Mesenchymal stem cell (in vitro differentiated cells and primary cell): ENCODE data around the gene FANCD2.

Experiments
- DNase-seq: peaks from one replicate; pipeline ENCODE4 v3.0.0-alpha.2; 2013
- H2AFZ ChIP-seq: one replicate; pipeline ENCODE4 v1.6.1; 2013; ENCODE audit warnings: low read depth, mild to moderate bottlenecking, control low read depth, inconsistent platforms, low read length, moderate library complexity
- H2AK5ac ChIP-seq: 2 replicates; pipeline ENCODE4 v1.6.1; 2013; ENCODE audit warnings: low read length, moderate library complexity, mild to moderate bottlenecking, inconsistent platforms; ENCODE audit not compliant: severe bottlenecking
- H2BK120ac ChIP-seq: one replicate; pipeline ENCODE4 v1.6.1; 2013; ENCODE audit warnings: low read depth, mild to moderate bottlenecking, inconsistent platforms, low read length, moderate library complexity
- H2BK12ac ChIP-seq, 2 experiments: one replicate each; pipeline ENCODE4 v1.6.1; 2013; ENCODE audit warnings: inconsistent platforms in 2 of 2, low read length in 2 of 2, mild to moderate bottlenecking in 2 of 2, moderate library complexity in 2 of 2, control low read depth in 1 of 2
- H2BK15ac ChIP-seq: one replicate; pipeline ENCODE4 v1.6.1; 2013; ENCODE audit warnings: mild to moderate bottlenecking, low read depth, inconsistent platforms; ENCODE audit not compliant: poor library complexity, severe bottlenecking
- H2BK5ac ChIP-seq: 2 replicates; pipeline ENCODE4 v1.6.1; 2013; ENCODE audit warnings: low read depth, mild to moderate bottlenecking, low read length, control low read depth, inconsistent platforms; ENCODE audit not compliant: poor library complexity, severe bottlenecking
- H3K14ac ChIP-seq, 2 experiments: one replicate each; pipeline ENCODE4 v1.6.1; 2013; ENCODE audit warnings: inconsistent platforms in 2 of 2, low read length in 2 of 2, control low read depth in 1 of 2, mild to moderate bottlenecking in 1 of 2, moderate library complexity in 1 of 2
- H3K18ac ChIP-seq, 2 experiments: one replicate each; pipeline ENCODE4 v1.6.1; 2013; ENCODE audit warnings: inconsistent platforms in 2 of 2, low read length in 2 of 2, control low read depth in 1 of 2, low read depth in 1 of 2, mild to moderate bottlenecking in 1 of 2
- H3K23ac ChIP-seq, 2 experiments: one replicate each; pipeline ENCODE4 v1.6.1; 2013; ENCODE audit warnings: inconsistent platforms in 2 of 2, low read length in 2 of 2, mild to moderate bottlenecking in 2 of 2, moderate library complexity in 2 of 2, control low read depth in 1 of 2
- H3K27ac ChIP-seq: 2 replicates; pipeline ENCODE4 v1.5.1; 2013; ENCODE audit warnings: mild to moderate bottlenecking, moderate library complexity, low read length, control low read depth, inconsistent platforms; ENCODE audit not compliant: poor library complexity, severe bottlenecking
- H3K27me3 ChIP-seq, 2 experiments: 2 replicates each; pipeline versions ENCODE4 v1.6.1 to v1.7.0; 2013; ENCODE audit warnings: low read length in 2 of 2, mild to moderate bottlenecking in 2 of 2, moderate library complexity in 2 of 2, control low read depth in 1 of 2, inconsistent platforms in 1 of 2; ENCODE audit not compliant: control insufficient read depth in 1 of 2, insufficient read depth in 1 of 2
- H3K36me3 ChIP-seq, 2 experiments: 2 replicates each; pipeline versions ENCODE4 v1.6.1 to v1.7.0; 2013; ENCODE audit warnings: low read length in 2 of 2, control low read depth in 1 of 2, inconsistent platforms in 1 of 2, low read depth in 1 of 2, mild to moderate bottlenecking in 1 of 2; ENCODE audit not compliant: insufficient read depth in 2 of 2, control insufficient read depth in 1 of 2
- H3K4ac ChIP-seq, 2 experiments: one replicate each; pipeline ENCODE4 v1.6.1; 2013; ENCODE audit warnings: inconsistent platforms in 2 of 2, low read length in 2 of 2, mild to moderate bottlenecking in 2 of 2, moderate library complexity in 2 of 2, control low read depth in 1 of 2, low read depth in 1 of 2
- H3K4me1 ChIP-seq: 2 replicates; pipeline ENCODE4 v1.6.1; 2013; ENCODE audit warnings: low read depth, low read length, control low read depth; ENCODE audit not compliant: control insufficient read depth, insufficient read depth
- H3K4me2 ChIP-seq: 2 replicates; pipeline ENCODE4 v1.6.1; 2013; ENCODE audit warnings: low read length, mild to moderate bottlenecking, inconsistent platforms; ENCODE audit not compliant: poor library complexity, severe bottlenecking
- H3K4me3 ChIP-seq, 2 experiments: 2 replicates each; pipeline versions ENCODE4 v1.5.1 to v1.7.0; 2013; ENCODE audit warnings: low read length in 2 of 2, mild to moderate bottlenecking in 2 of 2, control low read depth in 1 of 2, low read depth in 1 of 2; ENCODE audit not compliant: insufficient read depth in 1 of 2
- H3K79me1 ChIP-seq: replicated peaks from 2 replicates; pipeline ENCODE4 v1.6.1; 2013; ENCODE audit warnings: mild to moderate bottlenecking, control low read depth, low read length, inconsistent platforms; ENCODE audit not compliant: poor library complexity, severe bottlenecking
- H3K9ac ChIP-seq: 2 replicates; pipeline ENCODE4 v1.7.0; 2013; ENCODE audit warnings: mild to moderate bottlenecking, low read length, moderate library complexity
- H3K9me3 ChIP-seq: 2 replicates; pipeline ENCODE4 v1.7.0; 2013; ENCODE audit warnings: mild to moderate bottlenecking, low read length; ENCODE audit not compliant: control insufficient read depth
- H4K8ac ChIP-seq: one replicate; pipeline ENCODE4 v1.6.1; 2013; ENCODE audit warnings: inconsistent platforms, mild to moderate bottlenecking, low read length, moderate library complexity
- H4K91ac ChIP-seq: one replicate; pipeline ENCODE4 v1.6.1; 2013; ENCODE audit warnings: mild to moderate bottlenecking, low read length, inconsistent platforms
- WGBS: methylation state at CpG from one replicate; pipeline ENCODE4 v1.1.7; 2013; ENCODE audit warnings: mixed read lengths; 5-methylcytosine and 5-hydroxymethylcytosine counted together

The FANCD2 gene

GRCh38 chr3:10021856-10022775 is 4.1 kb upstream of the FANCD2 start:
- 100% methylated on average over 3 of the region's 9 CpGs for WGBS
- no peak overlapping the region for H3K4me3 ChIP-seq
- H3K4ac ChIP-seq: no peak overlapping the region
- H3K27me3 ChIP-seq: no peaks in the 10 kb centered on the region
- no peak overlapping the region for H3K23ac ChIP-seq
- H3K4me1 ChIP-seq: peaks cover 18% of the 10 kb centered on the region
- no peak overlapping the region for H4K8ac ChIP-seq
- H3K9ac ChIP-seq: no peak overlapping the region
- H4K91ac ChIP-seq: no peak overlapping the region
- no peak overlapping the region for H3K4me2 ChIP-seq
- peaks cover 32 to 52% of the 10 kb centered on the region in 2 experiments for H3K36me3 ChIP-seq
- no peaks in the 10 kb centered on the region for H3K9me3 ChIP-seq
- peak overlapping the region; percentile 16 to 52 for H2BK12ac ChIP-seq
- H2BK15ac ChIP-seq: no peak overlapping the region
- H2AK5ac ChIP-seq: no peak overlapping the region
- H2BK120ac ChIP-seq: no peak overlapping the region
- no peak overlapping the region for H3K14ac ChIP-seq
- no peak overlapping the region for H3K27ac ChIP-seq
- no peak overlapping the region for H2AFZ ChIP-seq
- H3K18ac ChIP-seq: no peak overlapping the region
- no peak overlapping the region for H2BK5ac ChIP-seq
- no peak for DNase-seq
- peaks cover 19% of the 10 kb centered on the region for H3K79me1 ChIP-seq

- H3K36me3 ChIP-seq: peaks cover 26 to 43% of the 10 kb centered on the region in 2 experiments
- no peak overlapping the region for H3K4me2 ChIP-seq
- WGBS: 67% methylated on average over 3 of the region's 8 CpGs
- H3K18ac ChIP-seq: peak overlapping the region; percentile 1 to 86
- no peak overlapping the region for H2BK120ac ChIP-seq
- H2BK15ac ChIP-seq: no peak overlapping the region
- H2BK5ac ChIP-seq: no peak overlapping the region
- H3K23ac ChIP-seq: no peak overlapping the region
- no peak overlapping the region for H4K91ac ChIP-seq
- H3K27me3 ChIP-seq: no peaks in the 10 kb centered on the region
- peaks cover 10% of the 10 kb centered on the region for H3K4me1 ChIP-seq
- peak overlapping the region in 1 of 2 experiments; percentile 100 for H3K4me3 ChIP-seq
- no peak overlapping the region for H4K8ac ChIP-seq
- H3K9ac ChIP-seq: peak overlapping the region; percentile 99
- H3K4ac ChIP-seq: no peak overlapping the region
- H3K79me1 ChIP-seq: peaks cover 19% of the 10 kb centered on the region
- peak overlapping the region in 1 of 2 experiments; percentile 1 for H3K14ac ChIP-seq
- peak overlapping the region in 1 of 2 experiments; percentile 59 for H2BK12ac ChIP-seq
- H2AK5ac ChIP-seq: no peak overlapping the region
- no peaks in the 10 kb centered on the region for H3K9me3 ChIP-seq
- peak overlapping the region; percentile 14 for H3K27ac ChIP-seq
- no peak overlapping the region for H2AFZ ChIP-seq
- DNase-seq: peak; percentile 93
Observed at GRCh38 chr3:10023587-10024310, 2.5 kb upstream of the FANCD2 start.

- peaks cover 16% of the 10 kb centered on the region for H3K79me1 ChIP-seq
- peak overlapping the region; percentile 71 to 77 for H3K4ac ChIP-seq
- peaks cover 10% of the 10 kb centered on the region for H3K4me1 ChIP-seq
- H2AFZ ChIP-seq: peak overlapping the region; percentile 44
- peaks cover 22 to 31% of the 10 kb centered on the region in 2 experiments for H3K36me3 ChIP-seq
- H3K18ac ChIP-seq: peak overlapping the region; percentile 29 to 63
- no peaks in the 10 kb centered on the region for H3K27me3 ChIP-seq
- peak overlapping the region; percentile 99 for H3K9ac ChIP-seq
- H3K4me3 ChIP-seq: peak overlapping the region; percentile 75 to 100
- H3K27ac ChIP-seq: no peak overlapping the region
- no peak overlapping the region for H2BK5ac ChIP-seq
- H2BK15ac ChIP-seq: no peak overlapping the region
- DNase-seq: no peak
- peak overlapping the region; percentile 64 for H4K91ac ChIP-seq
- H3K9me3 ChIP-seq: no peaks in the 10 kb centered on the region
- 32% methylated on average over 15 of the region's 19 CpGs for WGBS
- no peak overlapping the region for H2AK5ac ChIP-seq
- H2BK120ac ChIP-seq: no peak overlapping the region
- peak overlapping the region in 1 of 2 experiments; percentile 8 for H3K14ac ChIP-seq
- no peak overlapping the region for H2BK12ac ChIP-seq
- peak overlapping the region; percentile 66 for H3K4me2 ChIP-seq
- H3K23ac ChIP-seq: peak overlapping the region in 1 of 2 experiments; percentile 2
- H4K8ac ChIP-seq: peak overlapping the region; percentile 83
Observed at GRCh38 chr3:10025205-10026083, 793 bp upstream of the FANCD2 start.
